ACHN (cell line): ENCODE results near the gene KLHL25.
"Not testable (repeated sequence)": the region's sequence is repeated elsewhere in the genome, so short reads cannot be mapped to it uniquely, and the experiment has no call there.

Experiments
- DNase-seq: peaks from one replicate; pipeline ENCODE4 v3.0.0-alpha.2; 2015
- in situ Hi-C: cut with HindIII; loops from 2 replicates; pipeline ENCODE4 v1.10.0; 2017; ENCODE audit warnings: low sequenced_read_pairs, low pct_ligation_motif_present, low pct_unique_long_range_greater_than_20kb

The KLHL25 gene

DNA sequence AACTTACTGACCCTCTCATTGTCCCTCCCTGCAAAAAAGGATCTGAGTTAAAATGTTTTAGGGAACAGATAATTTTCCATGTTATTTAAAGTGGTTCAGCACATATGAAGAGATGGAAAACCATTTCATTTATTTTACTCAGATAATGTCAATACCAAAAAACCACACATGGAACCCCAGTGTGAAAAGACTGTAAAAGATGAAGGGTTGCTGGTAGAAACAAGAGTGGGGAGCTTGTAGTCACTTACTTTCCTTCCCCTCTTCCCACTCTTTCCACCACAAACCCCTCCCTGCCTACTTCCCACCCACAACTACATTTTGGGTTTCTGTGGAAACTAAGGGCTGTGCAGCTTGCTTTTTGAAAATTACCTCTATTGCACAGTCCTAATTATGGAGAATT lies 18.5 kb upstream of the KLHL25 start:
- in situ Hi-C loops: no loop called here
- no peak for DNase-seq

DNA sequence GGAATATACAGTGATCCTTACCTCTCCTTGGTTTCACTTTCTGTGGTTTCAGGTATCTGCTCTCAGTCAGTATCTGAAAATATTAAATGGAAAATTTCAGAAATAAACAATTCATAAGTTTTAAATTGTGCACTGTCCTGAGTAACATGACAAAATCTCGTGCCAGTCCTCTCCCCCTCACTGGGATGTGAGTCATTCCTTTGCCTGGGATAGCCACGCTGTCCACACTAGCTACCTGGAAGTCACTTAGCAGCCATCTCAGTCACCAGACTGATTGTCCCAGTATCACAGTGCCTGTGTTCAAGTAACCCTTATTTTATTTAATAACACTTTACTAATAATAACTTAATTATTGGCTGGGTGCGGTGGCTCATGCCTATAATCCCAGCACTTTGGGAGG lies 15.3 kb upstream of the KLHL25 start:
- DNase-seq: no peak
- in situ Hi-C loops: no loop called here

DNA sequence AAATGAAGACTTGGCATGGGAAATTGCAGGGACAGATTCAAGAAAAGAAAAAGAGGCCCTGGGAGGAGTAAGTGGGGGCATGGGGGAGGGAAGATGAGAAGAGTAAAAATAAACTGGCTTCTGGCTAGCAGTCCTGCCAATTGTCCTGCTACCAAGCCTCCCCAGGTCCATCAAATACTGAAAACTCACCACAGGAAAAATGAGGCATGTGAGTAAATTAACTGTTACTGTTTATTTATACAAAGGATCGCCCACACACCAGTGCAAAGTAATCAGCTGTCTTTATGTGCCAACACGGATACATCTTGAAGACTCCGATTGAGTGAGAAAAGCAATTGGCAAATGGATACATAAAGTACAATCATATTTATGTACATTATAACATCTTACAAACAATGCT lies 10.7 kb upstream of the KLHL25 start:
- in situ Hi-C loops: no loop called here
- DNase-seq: no peak

DNA sequence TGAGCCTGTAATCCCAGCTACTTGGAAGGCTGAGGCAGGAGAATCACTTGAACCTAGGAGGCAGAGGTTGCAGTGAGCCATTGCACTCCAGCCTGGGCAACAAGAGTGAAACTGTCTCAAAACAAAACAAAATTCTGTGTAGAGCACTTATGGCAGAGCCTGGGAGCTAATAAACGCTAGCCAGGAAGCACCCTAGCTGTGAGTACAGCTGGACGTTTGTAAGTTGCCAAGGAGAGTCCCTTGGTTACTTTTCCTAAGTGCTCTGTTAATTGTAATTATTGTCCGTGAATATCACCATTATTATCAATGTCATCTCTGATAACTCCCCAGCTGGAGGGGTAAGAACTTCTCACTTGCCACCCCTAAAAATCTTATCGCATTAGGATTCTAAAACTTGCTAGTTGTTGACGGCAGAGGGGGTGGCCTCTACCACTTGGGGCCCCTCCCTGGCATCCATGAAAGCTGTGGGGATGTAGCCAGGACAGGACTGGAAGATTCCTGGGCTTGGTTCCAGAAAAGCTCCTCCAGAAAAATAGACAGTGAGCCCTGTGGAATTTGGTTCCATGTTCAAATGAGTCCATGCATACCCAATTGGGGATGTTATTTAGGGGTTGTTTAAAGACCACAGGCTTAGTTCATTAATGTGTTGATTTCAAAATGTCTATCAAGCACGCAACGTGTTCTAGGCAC lies 9.9 kb upstream of the KLHL25 start:
- no peak for DNase-seq
- in situ Hi-C loops: no loop called here

GRCh38 chr15:85802617-85803016 lies 7.9 kb upstream of the KLHL25 start:
- peak; percentile 19 for DNase-seq
- in situ Hi-C loops: not testable (repeated sequence)

DNA sequence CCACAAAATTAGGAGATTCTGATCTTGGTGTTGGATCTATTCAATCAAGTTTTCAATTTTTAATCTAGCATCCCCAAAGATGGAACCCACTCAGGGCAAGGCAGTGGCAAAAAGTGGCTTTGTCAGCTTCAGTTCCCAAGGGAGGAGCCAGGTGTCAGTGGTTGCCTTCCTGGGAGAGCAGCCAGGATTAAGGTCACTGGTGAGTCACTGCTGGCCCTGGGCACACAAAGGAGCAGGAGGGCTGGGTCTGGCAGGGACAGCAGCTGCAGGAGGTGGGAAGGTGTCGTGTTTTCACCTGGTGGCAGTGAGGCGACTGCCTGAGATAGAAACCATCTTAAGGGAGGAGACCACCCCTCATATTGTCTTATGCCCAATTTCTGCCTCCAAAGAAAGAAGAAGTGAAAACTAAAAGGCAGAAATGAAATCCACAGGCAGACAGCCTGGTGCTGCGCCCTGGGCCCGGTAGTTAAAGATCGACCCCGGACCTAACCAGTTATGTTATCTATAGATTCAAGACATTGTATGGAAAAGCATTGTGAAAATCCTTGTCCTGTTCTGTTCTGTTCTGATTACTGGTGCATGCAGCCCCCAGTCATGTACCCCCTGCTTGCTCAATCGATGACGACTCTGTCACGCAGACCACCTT lies 5.9 kb upstream of the KLHL25 start:
- DNase-seq: peak; percentile 73
- in situ Hi-C loops: no loop called here

- DNase-seq, in situ Hi-C loops: not testable (repeated sequence)
Observed at GRCh38 chr15:85796371-85796770, 1.6 kb upstream of the KLHL25 start.

- no peak for DNase-seq
- in situ Hi-C loops: no loop called here
Observed at GRCh38 chr15:85795337-85796305, 896 bp upstream of the KLHL25 start.

GRCh38 chr15:85793641-85794597 lies 806 bp downstream of the KLHL25 start:
- DNase-seq: peak; percentile 14
- in situ Hi-C loops: no loop called here

- in situ Hi-C loops: no loop called here
- DNase-seq: no peak
Observed at GRCh38 chr15:85792912-85793590, 1.7 kb downstream of the KLHL25 start.

DNA sequence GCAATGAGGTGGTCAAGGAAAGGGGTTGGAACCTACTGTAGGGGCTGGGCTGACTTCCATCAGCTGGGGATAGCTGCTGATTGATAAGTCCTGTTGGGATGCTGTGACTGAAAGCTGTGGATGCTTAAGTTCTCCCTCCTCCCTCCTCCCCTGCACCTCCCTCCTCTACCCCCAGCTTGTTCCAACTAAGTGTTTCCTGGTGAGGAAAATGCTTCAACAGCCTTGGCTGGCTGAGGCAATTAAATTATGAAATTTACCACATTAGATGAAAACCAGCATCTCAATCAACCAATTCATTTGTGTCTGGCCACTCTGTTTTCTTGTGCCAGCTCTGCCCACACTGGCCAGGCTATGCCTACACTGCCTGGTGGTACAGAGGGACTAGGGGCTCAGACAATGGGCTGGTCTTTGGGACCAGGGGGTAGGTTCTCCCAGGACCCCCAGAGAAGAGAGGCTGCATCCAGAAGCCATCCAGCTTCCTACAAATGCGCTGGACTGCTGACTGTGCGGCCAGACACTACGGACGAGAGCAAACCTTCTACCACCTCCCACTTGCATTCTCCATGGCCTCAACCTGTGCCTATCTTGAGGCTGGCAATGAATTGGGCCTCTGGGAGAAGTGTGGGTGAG lies 2.5 kb downstream of the KLHL25 start:
- DNase-seq: no peak
- in situ Hi-C loops: no loop called here

GRCh38 chr15:85789496-85789875 lies 5.2 kb downstream of the KLHL25 start:
- no peak for DNase-seq
- in situ Hi-C loops: no loop called here

GRCh38 chr15:85788771-85789495 lies 5.8 kb downstream of the KLHL25 start:
- in situ Hi-C loops: no loop called here
- no peak for DNase-seq

DNA sequence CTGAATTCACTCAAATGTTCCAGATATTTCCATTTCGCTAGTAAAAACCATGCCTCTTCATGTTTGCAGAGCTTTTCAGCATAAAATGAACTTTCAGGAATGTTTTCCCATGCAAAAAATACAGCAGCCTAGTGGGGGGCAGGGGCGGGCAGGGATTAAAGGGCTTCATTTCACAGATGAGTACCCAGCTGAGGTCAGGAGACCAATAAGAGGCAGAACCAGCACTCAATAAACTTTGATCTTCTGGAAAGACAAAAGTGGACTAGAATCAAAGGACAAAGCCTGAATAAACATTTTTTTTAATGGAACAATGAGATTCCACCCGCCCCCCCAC lies 8.0 kb downstream of the KLHL25 start:
- in situ Hi-C loops: no loop called here
- DNase-seq: no peak

- DNase-seq: peak; percentile 24
- in situ Hi-C loops: no loop called here
Observed at GRCh38 chr15:85785887-85786780, 8.6 kb downstream of the KLHL25 start.

DNA sequence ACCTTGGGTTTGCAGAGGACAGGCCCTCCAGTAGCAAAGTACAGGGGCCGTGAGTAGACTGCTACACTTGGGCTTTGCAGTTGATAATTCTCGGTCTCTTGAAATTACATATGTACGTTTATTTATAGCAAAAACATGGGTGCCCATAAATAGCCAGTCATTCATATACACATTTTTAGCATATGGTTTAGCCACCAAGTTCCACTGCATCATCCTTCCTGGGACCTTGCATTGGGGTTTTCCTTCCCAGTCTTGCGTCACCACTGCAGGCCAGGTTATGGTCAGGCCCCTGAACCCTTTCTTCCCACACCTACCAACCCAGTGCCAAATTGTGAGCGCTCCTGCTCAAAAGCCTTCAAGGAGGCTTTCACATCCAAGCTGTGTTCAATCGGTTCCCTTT lies 12.7 kb downstream of the KLHL25 start:
- no peak for DNase-seq
- in situ Hi-C loops: no loop called here
